ENCODE measurements around the gene ZBTB3. TPM values are rescaled to one million over a fixed set of nuclear protein-coding genes. Genes with fewer than 3 reads are reported as not detected.

The ZBTB3 gene
- total and polyA plus RNA-seq, 3 donors from 2014 or later = 6.7 to 17.4 (median 14.0) TPM

DNA sequence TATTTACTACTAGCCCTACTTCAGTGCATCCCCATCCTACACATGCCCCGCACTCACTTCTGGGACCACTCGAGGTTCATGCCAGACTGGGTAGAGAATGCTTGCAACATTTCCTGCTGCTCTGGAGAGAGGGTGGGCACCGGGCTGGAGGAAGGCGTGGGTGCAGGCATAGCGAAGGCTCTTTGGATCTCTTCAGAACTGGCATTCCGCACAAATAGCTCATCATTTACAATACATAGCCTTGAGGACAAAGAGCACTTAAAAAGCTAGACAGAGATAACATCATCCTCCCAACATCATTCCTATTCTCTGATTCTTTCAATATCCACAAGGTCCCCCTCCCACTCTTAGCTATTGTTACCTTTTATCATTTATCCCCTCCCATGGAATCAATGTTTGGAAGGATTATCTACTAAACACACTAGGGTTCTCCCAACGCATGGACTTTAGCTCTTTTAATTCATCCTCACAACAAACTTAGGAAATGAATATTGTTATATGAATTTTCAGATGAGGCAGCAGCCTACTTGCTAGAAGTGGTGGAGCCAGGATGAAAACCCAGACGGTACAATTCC is 40.3 kb upstream of the ZBTB3 start:
- 71 to 75% methylated on average over 8 of the region's 8 CpGs for WGBS, 2 donors
- H3K27me3 ChIP-seq = no peaks in the 10 kb centered on the region
- H3K27ac ChIP-seq = peak overlapping the region in 1 of 2 donors; percentile 60

DNA sequence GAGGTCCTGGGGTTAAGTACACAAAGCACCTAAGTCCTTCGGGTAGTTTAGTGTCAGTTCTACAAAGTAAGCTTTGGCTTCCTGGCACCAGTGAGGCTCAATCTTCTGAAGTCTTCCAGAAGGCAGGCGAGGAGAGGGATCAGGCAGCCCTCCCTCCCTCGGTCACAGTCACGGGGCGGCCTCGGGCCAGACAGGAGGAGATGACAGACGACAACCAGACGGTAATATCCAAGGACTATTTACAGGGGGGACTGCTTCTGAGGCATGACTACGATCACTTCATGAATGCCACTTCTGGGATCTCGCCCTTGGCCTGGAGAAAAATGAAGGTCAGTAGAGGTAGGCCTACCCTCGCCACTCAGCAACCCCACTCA is 38.2 kb upstream of the ZBTB3 start:
- Histone ChIP-seq H3K9me3 (no peaks in the 10 kb centered on the region), H3K36me3 (ENCODE audit: low read depth, missing control alignments) (no peaks in the 10 kb centered on the region), H3K27me3 (no peaks in the 10 kb centered on the region), H3K4me3 (peak overlapping the region; percentile 65 to 84), H3K27ac (peak overlapping the region; percentile 71 to 80), H3K4me1 (peaks cover 29% of the 10 kb centered on the region)
- TF ChIP-seq CTCF (IDR thresholded peaks at IDR 0.05) = no peak
- TF ChIP-seq POLR2A (IDR thresholded peaks at IDR 0.05) = no peak
- DNase-seq = peak; percentile 52
- 20 to 23% methylated on average over 11 of the region's 11 CpGs for WGBS, 2 donors
- intact Hi-C loops (cut with DNase I; ENCODE audit: low total_unique reads) = no loop called here

More for the DNA sequence above, 40.3 kb upstream of the ZBTB3 start:
- H3K36me3 ChIP-seq (ENCODE audit: low read depth, missing control alignments) = no peaks in the 10 kb centered on the region
- no peak for DNase-seq
- H3K9me3 ChIP-seq = no peaks in the 10 kb centered on the region
- H3K4me3 ChIP-seq = no peak overlapping the region
- TF ChIP-seq POLR2A (IDR thresholded peaks at IDR 0.05) = no peak
- TF ChIP-seq CTCF (IDR thresholded peaks at IDR 0.05) = no peak
- peaks cover 23% of the 10 kb centered on the region for H3K4me1 ChIP-seq
- intact Hi-C loops (cut with DNase I; ENCODE audit: low total_unique reads) = no loop called here

DNA sequence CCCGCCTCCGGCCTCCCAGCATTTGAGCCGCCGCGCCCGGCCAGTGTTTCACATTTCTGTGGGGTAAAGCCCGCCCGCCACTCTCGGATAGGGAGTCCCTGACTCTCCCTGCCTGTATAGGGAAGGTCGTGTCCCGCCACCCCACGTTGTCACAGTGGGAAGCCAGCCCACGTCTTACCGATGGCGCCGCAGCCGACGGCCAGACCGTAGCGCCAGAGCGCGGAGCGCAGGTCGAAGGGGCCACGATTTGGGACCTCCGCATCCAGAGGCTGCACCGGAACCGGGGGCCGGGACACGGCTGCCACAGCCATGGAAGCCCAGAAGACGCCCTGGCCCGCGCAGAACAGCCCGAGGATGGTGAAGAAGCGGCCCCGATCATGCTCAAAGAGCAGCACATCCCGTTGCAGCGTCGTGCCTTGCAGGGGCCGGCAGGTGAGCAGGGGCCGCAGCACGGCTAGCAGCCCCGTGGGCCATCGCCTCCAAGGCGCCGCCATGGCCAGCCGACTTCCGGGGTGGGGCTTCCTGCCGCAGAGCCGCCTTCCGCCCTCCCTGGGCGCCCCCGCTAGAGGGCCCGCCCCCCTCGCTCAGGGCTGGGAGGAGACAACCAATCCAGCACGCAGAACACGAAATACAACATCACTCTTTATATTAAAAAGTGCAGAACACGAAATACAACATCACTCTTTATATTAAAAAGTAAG is 37.7 kb upstream of the ZBTB3 start, which contains the start of gene TMEM223:
Gene TMEM223, minus strand, starts transcription at position 506 of the 701 bp plus-strand sequence. Its CDS starts 12 bp downstream, at position 494.
- Histone ChIP-seq H3K4me3 (peak within 1 kb of the TSS; percentile 65 to 84), H3K27ac (peak within 1 kb of the TSS; percentile 71 to 80), H3K36me3 (ENCODE audit: low read depth, missing control alignments) (no peaks in the 10 kb centered on the region), H3K4me1 (peaks cover 29% of the 10 kb centered on the region), H3K9me3 (no peaks in the 10 kb centered on the region), H3K27me3 (no peaks in the 10 kb centered on the region)
- 0% methylated on average over 16 to 58 of the region's 58 CpGs for WGBS, 2 donors
- peak in 1 of 3 experiments; percentile 28 for TF ChIP-seq CTCF (IDR thresholded peaks at IDR 0.05)
- TF ChIP-seq POLR2A (IDR thresholded peaks at IDR 0.05) = no peak
- intact Hi-C loops (cut with DNase I; ENCODE audit: low total_unique reads) = no loop called here
- peak; percentile 92 for DNase-seq

DNA sequence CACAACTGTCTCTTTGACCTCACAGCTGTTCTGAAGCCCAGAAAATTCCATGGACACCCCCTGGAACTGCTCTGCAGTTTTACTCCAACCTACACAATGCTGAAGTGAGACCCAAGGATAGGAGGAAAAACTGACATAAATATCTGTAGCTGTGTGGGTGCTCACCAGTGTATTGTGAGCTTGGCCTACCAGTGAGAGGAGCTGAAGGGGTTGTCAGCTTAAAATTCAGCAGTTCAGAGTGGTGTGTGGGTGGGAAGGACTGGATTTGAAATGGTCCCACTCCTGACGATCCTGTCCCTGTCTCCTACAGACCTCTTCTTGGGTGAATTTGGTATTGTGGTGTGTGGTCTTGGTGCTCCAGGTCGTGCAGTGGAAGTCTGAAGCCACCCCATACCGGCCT is 35.6 kb upstream of the ZBTB3 start:
- peaks cover 35% of the 10 kb centered on the region for H3K4me1 ChIP-seq
- no peaks in the 10 kb centered on the region for H3K36me3 ChIP-seq (ENCODE audit: low read depth, missing control alignments)
- intact Hi-C loops (cut with DNase I; ENCODE audit: low total_unique reads) = loop anchor here (10.0 kb wide), 1 partner anchor 65 kb away; no protein-coding TSS in a partner anchor
- TF ChIP-seq CTCF (IDR thresholded peaks at IDR 0.05) (no peak), POLR2A (IDR thresholded peaks at IDR 0.05) (no peak)
- WGBS, 2 donors = 49 to 50% methylated on average over 1 to 3 of the region's 3 CpGs
- H3K9me3 ChIP-seq = no peaks in the 10 kb centered on the region
- H3K27ac ChIP-seq = no peak overlapping the region
- no peak for DNase-seq
- no peak overlapping the region for H3K4me3 ChIP-seq
- H3K27me3 ChIP-seq = no peaks in the 10 kb centered on the region

Measured in testis (tissue), 3 donors.